Measurements from ENCODE around the gene RPS5. TPM values are rescaled to one million over a fixed set of nuclear protein-coding genes. Genes with fewer than 3 reads are reported as not detected.
A peak's percentile ranks its signal among the peaks of the same experiment; 100 is the strongest.
"Not testable (repeated sequence)": the region's sequence is repeated elsewhere in the genome, so short reads cannot be mapped to it uniquely, and the experiment has no call there.

The RPS5 gene
- polyA plus RNA-seq, 1 experiment, result 1,927 TPM

DNA sequence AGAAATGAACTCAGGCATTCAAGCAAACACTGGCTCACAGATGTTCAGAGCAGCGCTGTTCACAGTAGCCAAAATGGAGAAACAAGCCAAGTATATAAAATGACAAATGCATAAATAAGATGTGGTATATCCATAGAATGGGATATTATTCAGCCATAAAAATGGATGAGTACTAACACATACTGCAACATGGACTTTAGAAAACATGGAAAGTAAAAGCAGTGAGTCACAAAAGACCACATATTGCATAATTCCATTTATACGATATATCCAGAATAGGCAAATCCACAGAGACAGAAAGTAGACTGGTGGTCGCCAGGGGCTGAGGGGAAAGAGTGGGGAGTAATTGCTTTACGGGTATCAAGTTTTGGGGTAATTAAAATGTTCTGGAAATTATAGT is 12.9 kb upstream of the RPS5 start:
- TF ChIP-seq, protein P1, sequence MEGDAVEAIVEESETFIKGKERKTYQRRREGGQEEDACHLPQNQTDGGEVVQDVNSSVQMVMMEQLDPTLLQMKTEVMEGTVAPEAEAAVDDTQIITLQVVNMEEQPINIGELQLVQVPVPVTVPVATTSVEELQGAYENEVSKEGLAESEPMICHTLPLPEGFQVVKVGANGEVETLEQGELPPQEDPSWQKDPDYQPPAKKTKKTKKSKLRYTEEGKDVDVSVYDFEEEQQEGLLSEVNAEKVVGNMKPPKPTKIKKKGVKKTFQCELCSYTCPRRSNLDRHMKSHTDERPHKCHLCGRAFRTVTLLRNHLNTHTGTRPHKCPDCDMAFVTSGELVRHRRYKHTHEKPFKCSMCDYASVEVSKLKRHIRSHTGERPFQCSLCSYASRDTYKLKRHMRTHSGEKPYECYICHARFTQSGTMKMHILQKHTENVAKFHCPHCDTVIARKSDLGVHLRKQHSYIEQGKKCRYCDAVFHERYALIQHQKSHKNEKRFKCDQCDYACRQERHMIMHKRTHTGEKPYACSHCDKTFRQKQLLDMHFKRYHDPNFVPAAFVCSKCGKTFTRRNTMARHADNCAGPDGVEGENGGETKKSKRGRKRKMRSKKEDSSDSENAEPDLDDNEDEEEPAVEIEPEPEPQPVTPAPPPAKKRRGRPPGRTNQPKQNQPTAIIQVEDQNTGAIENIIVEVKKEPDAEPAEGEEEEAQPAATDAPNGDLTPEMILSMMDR (IDR thresholded peaks at IDR 0.05; ENCODE audit: low read depth, low read length), result no peak
- Histone ChIP-seq H3K27ac (ENCODE audit: low read depth, low read length) (no peak overlapping the region), H3K27me3 (ENCODE audit: control insufficient read depth, insufficient read depth, low read length) (no peaks in the 10 kb centered on the region), H3K4me3 (ENCODE audit: low read depth, low read length) (no peak overlapping the region), H3K9me3 (ENCODE audit: control insufficient read depth, insufficient read depth, low read length) (peaks cover 2% of the 10 kb centered on the region; the same call in 1 of the 2 replicates)
- CTCF ChIA-PET, result no interaction called here
- POLR2A ChIA-PET, result interaction anchor here (1.3 to 2.1 kb wide), 2 partner anchors 11 to 13 kb away, joined by 3 to 6 read pairs; partner anchors contain the start of genes RPS5 and ZNF497
- DNase-seq (ENCODE audit: low read depth, low spot score), result no peak

DNA sequence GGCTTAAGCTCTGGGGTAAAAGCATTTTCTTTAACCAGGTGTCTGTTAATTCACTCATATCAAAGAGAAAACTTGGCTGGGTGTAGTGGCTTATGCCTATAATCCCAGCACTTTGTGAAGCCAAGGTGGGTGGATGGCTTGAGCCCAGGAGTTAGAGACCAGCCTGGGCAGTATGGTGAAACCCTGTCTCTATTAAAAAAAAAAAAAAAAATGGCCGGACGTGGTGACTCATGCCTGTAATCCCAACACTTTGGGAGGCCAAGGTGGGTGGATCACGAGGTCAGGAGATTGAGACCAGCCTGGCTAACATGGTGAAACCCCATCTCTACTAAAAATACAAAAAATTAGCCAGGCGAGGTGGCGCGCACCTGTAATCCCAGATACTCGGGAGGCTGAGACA is 10.3 kb upstream of the RPS5 start:
- H3K27me3 ChIP-seq (ENCODE audit: control insufficient read depth, insufficient read depth, low read length); H3K4me3 ChIP-seq (ENCODE audit: low read depth, low read length); DNase-seq (ENCODE audit: low read depth, low spot score); POLR2A ChIA-PET; CTCF ChIA-PET; H3K27ac ChIP-seq (ENCODE audit: low read depth, low read length); H3K9me3 ChIP-seq (ENCODE audit: control insufficient read depth, insufficient read depth, low read length): not testable (repeated sequence)

DNA sequence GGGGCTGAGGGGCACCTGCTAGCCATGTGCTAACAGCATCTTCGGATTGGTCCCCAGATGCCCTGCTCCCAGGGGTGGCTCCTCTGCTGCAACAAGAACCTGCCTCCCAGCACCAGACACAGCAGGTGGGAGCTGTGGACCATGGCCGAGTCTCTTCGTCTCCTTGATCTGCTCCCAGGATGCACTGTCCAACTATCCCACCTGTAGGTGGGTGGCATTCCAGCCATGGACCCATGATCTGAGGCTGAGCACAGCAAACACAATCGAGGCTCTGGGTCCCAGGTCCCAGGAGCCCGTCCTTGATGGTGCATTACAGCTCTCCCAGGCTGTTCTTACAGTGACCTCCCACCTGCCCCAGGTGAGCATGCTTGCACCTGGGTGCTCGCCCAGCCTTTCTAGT is 7.8 kb upstream of the RPS5 start:
- no peak for DNase-seq (ENCODE audit: low read depth, low spot score)
- CTCF ChIA-PET, result no interaction called here
- H3K9me3 ChIP-seq (ENCODE audit: control insufficient read depth, insufficient read depth, low read length), result no peaks in the 10 kb centered on the region; the same call in 1 of the 2 replicates
- POLR2A ChIA-PET, result interaction anchor here (0.7 to 1.0 kb wide), 2 partner anchors 17 to 140 kb away, joined by 3 to 9 read pairs; partner anchors contain the start of genes ZBTB45 and ZNF497
- TF ChIP-seq, protein P1 (IDR thresholded peaks at IDR 0.05; ENCODE audit: low read depth, low read length), result no peak
- peak overlapping the region; percentile 11 for H3K27ac ChIP-seq (ENCODE audit: low read depth, low read length)
- H3K27me3 ChIP-seq (ENCODE audit: control insufficient read depth, insufficient read depth, low read length), result no peaks in the 10 kb centered on the region
- H3K4me3 ChIP-seq (ENCODE audit: low read depth, low read length), result no peak overlapping the region

DNA sequence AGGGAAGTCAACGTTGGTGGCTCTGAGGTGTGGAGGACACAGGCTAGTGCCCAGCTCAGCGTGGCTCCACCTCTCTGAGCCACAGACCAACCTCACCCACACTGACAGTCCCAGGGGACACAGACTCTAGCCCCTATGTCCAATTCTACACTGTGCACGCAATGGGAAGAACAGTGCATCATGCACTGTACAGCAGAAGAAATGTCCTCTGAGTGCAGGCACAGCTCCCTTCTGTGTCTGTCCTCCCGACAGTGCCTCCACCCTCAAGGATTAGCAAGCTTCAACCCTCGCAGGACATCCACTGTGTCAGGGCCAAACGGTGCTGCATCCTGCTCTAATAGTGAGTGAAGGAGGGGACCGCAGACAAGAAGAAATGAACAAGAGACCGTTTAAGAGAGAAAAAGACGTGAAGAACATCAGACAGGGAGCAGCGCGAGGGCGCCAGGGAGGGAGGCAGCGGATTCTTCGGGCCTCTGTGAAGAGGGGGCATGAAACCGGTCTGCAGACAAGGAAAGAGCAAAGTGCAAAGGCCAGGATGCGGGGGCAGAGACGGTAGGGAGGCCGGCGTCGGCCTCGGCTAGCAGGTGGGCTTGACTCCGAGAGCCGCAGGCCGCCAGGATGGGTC is 6.9 kb upstream of the RPS5 start:
- CTCF ChIA-PET, result interaction anchor here (0.6 kb wide), 1 partner anchor 1276 kb away, joined by 3 read pairs; no protein-coding TSS in a partner anchor

DNA sequence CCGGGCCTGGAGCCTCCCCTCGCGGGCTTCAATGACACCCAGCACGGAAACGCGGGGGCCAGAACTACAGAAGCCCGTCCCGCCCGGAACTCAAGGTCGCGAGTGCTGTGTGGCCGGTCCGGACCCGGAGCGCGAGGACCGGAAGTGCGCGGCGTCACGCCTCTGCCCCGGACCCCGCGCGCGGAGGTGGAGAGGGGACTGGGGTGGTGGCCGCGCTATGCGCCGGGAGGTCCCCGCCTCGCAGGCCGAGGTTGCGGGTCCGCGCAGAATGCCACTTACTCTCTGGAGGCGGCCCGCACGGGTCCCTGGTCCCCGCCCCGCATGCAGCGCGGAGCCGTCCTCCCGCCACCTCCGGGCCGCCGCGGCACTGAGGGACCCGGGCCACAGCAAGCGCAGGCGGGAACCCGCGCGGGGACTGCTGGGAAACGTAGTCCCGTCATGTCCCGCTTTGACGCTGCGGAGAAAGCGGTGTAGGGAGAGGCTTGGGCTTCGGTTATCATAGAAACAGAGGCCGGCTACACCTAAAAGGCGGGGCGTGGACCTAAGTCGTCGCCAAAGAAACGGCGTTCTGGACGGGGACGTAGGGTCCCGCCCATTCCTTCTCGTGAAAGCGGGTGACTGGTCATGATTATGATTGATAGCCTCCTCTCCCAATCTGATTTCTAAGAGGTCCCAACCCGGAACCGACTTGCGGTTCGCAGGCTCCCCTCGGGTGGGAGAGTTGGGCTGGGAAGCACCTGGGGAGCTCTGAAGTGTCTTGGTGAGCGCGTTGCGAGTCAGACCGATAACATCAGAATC is 6.2 kb upstream of the RPS5 start, which contains the start of gene ZNF837:
Gene ZNF837, minus strand, starts transcription at position 369 of the 798 bp plus-strand sequence. CDS start 11,698 bp downstream, outside the sequence.
- CTCF ChIA-PET, result no interaction called here

More for the DNA sequence above, 6.9 kb upstream of the RPS5 start:
- DNase-seq (ENCODE audit: low read depth, low spot score), result no peak
- Histone ChIP-seq H3K4me3 (ENCODE audit: low read depth, low read length) (peak overlapping the region; percentile 82), H3K27ac (ENCODE audit: low read depth, low read length) (peak overlapping the region; percentile 68), H3K9me3 (ENCODE audit: control insufficient read depth, insufficient read depth, low read length) (no peaks in the 10 kb centered on the region; the same call in 1 of the 2 replicates), H3K27me3 (ENCODE audit: control insufficient read depth, insufficient read depth, low read length) (no peaks in the 10 kb centered on the region)
- POLR2A ChIA-PET, result interaction anchor here (1.0 kb wide), 1 partner anchor 18 kb away, joined by 9 read pairs; the partner anchor contains the start of gene ZNF497
- TF ChIP-seq, protein P1 (IDR thresholded peaks at IDR 0.05; ENCODE audit: low read depth, low read length), result no peak

More for the DNA sequence above, 6.2 kb upstream of the RPS5 start, which contains the start of gene ZNF837:
- POLR2A ChIA-PET, result interaction anchor here (1.1 to 1.4 kb wide), 3 partner anchors 12 to 33 kb away, joined by 5 read pairs; partner anchors contain the start of gene ZNF497
- TF ChIP-seq, protein P1 (IDR thresholded peaks at IDR 0.05; ENCODE audit: low read depth, low read length), result no peak
- DNase-seq (ENCODE audit: low read depth, low spot score), result peak; percentile 100
- no peaks in the 10 kb centered on the region for H3K27me3 ChIP-seq (ENCODE audit: control insufficient read depth, insufficient read depth, low read length)
- H3K9me3 ChIP-seq (ENCODE audit: control insufficient read depth, insufficient read depth, low read length), result no peaks in the 10 kb centered on the region; the same call in 1 of the 2 replicates
- peak within 1 kb of the TSS; percentile 68 for H3K27ac ChIP-seq (ENCODE audit: low read depth, low read length)
- H3K4me3 ChIP-seq (ENCODE audit: low read depth, low read length), result peak within 1 kb of the TSS; percentile 82
